GM18858 (cell line): ENCODE measurements around the gene OR4D6.
"Not testable (repeated sequence)": the region's sequence is repeated elsewhere in the genome, so short reads cannot be mapped to it uniquely, and the experiment has no call there.

Source experiments
- ATAC-seq: cut with Tn5 transposase; IDR thresholded peaks from one replicate; pipeline ENCODE4 v1.9.1; 2021; ENCODE audit not compliant: unreplicated experiment

Gene OR4D6

GRCh38 chr11:59456661-59457060, at the start of gene OR4D6:
Gene OR4D6 (plus strand): TSS chr11:59456961. CDS start chr11:59456961, 0 bp downstream.
- ATAC-seq: no peak

GRCh38 chr11:59413646-59414045, 43.1 kb upstream of the OR4D6 start:
- ATAC-seq: no peak

- ATAC-seq: no peak
Observed at GRCh38 chr11:59415111-59415510, 41.6 kb upstream of the OR4D6 start.

GRCh38 chr11:59416613-59417012, 40.1 kb upstream of the OR4D6 start:
- no peak for ATAC-seq

- no peak for ATAC-seq
Observed at GRCh38 chr11:59417023-59417422, 39.7 kb upstream of the OR4D6 start.

- no peak for ATAC-seq
Observed at GRCh38 chr11:59418156-59418555, 38.6 kb upstream of the OR4D6 start.

GRCh38 chr11:59423835-59424234, 32.9 kb upstream of the OR4D6 start:
- no peak for ATAC-seq

- no peak for ATAC-seq
Observed at GRCh38 chr11:59425131-59425530, 31.6 kb upstream of the OR4D6 start.

- no peak for ATAC-seq
Observed at GRCh38 chr11:59426361-59427067, 30.2 kb upstream of the OR4D6 start, which contains the start of gene OR5A2. Gene OR5A2 (minus strand): TSS chr11:59426413. CDS start chr11:59422953, 3,460 bp downstream.

- no peak for ATAC-seq
Observed at GRCh38 chr11:59427068-59427382, 29.7 kb upstream of the OR4D6 start.

GRCh38 chr11:59429924-59430516, 26.7 kb upstream of the OR4D6 start:
- ATAC-seq: peak; percentile 79

GRCh38 chr11:59436169-59436568, 20.6 kb upstream of the OR4D6 start, which contains the start of gene OR5A1:
Gene OR5A1 (plus strand): TSS chr11:59436469. CDS start chr11:59443169, 6,700 bp downstream.
- ATAC-seq: no peak

GRCh38 chr11:59437770-59438169, 19.0 kb upstream of the OR4D6 start:
- ATAC-seq: no peak

GRCh38 chr11:59445624-59446023, 11.1 kb upstream of the OR4D6 start:
- ATAC-seq: not testable (repeated sequence)

GRCh38 chr11:59448484-59448883, 8.3 kb upstream of the OR4D6 start:
- ATAC-seq: no peak

GRCh38 chr11:59459916-59460315, 3.2 kb downstream of the OR4D6 start:
- ATAC-seq: no peak

- ATAC-seq: no peak
Observed at GRCh38 chr11:59463190-59463641, 6.5 kb downstream of the OR4D6 start.

- ATAC-seq: no peak
Observed at GRCh38 chr11:59473015-59473414, 16.3 kb downstream of the OR4D6 start, which contains the start of gene OR4D10. Gene OR4D10 (plus strand): TSS chr11:59473315. CDS start chr11:59477430, 4,115 bp downstream.

GRCh38 chr11:59475176-59475575, 18.4 kb downstream of the OR4D6 start:
- no peak for ATAC-seq

- no peak for ATAC-seq
Observed at GRCh38 chr11:59479906-59480305, 23.1 kb downstream of the OR4D6 start.

GRCh38 chr11:59480359-59480758, 23.6 kb downstream of the OR4D6 start:
- no peak for ATAC-seq

- peak; percentile 63 for ATAC-seq
Observed at GRCh38 chr11:59501931-59502330, 45.2 kb downstream of the OR4D6 start.
